ENCODE results near the gene NUDT16.
"Not testable (repeated sequence)": the region's sequence is repeated elsewhere in the genome, so short reads cannot be mapped to it uniquely, and the experiment has no call there.

NUDT16 gene

GRCh38 chr3:131361066-131361463, 20.5 kb upstream of the NUDT16 start:
- H2BK5ac ChIP-seq (ENCODE audit: low read depth, low read length, poor library complexity) = not testable (repeated sequence)
- no CpG with 5 or more reads among the region's 7 CpGs for WGBS (ENCODE audit: extremely low coverage, insufficient coverage, insufficient read length)

GRCh38 chr3:131361464-131362421, 19.8 kb upstream of the NUDT16 start:
- Histone ChIP-seq H4K12ac (ENCODE audit: low read depth, low read length) (peak overlapping the region; percentile 24), H2AK5ac (ENCODE audit: low read length) (no peak overlapping the region), H3K27ac (ENCODE audit: low read depth, low read length) (no peak overlapping the region), H3K18ac (ENCODE audit: low read length) (no peak overlapping the region), H3K27me3 (ENCODE audit: insufficient read depth, low read length) (no peaks in the 10 kb centered on the region), H3K79me1 (ENCODE audit: low read length) (peaks cover 3% of the 10 kb centered on the region), H3K4me1 (ENCODE audit: control insufficient read depth in 1 of 2, insufficient read depth in 2 of 2, low read length in 2 of 2) (peaks cover 7 to 10% of the 10 kb centered on the region in 2 experiments), H3K9me3 (ENCODE audit: insufficient read depth, low read depth, low read length) (no peaks in the 10 kb centered on the region), H3K4me3 (ENCODE audit: low read depth, low read length) (peak overlapping the region; percentile 70), H2AFZ (ENCODE audit: insufficient read depth, low read length, poor library complexity) (peak overlapping the region; percentile 68), H4K8ac (ENCODE audit: low read depth, low read length) (peak overlapping the region; percentile 18), H2BK12ac (ENCODE audit: low read length) (no peak overlapping the region), H3K4ac (ENCODE audit: low read depth, low read length) (no peak overlapping the region), H3K9ac (ENCODE audit: low read length) (no peak overlapping the region), H3K79me2 (ENCODE audit: control insufficient read depth, insufficient read depth, low read length, poor library complexity) (no peaks in the 10 kb centered on the region), H3K4me2 (ENCODE audit: low read length) (peak overlapping the region; percentile 86), H2BK120ac (ENCODE audit: insufficient read depth, low read length, poor library complexity) (peak overlapping the region; percentile 28), H2BK5ac (ENCODE audit: low read depth, low read length, poor library complexity) (no peak overlapping the region), H3K36me3 (ENCODE audit: control insufficient read depth in 1 of 2, insufficient read depth in 2 of 2, low read length in 2 of 2) (no peaks in the 10 kb centered on the region), H3K23ac (ENCODE audit: low read length) (no peak overlapping the region), H3K14ac (ENCODE audit: low read length) (peak overlapping the region; percentile 59), H4K91ac (ENCODE audit: low read depth, low read length) (no peak overlapping the region)
- DNase-seq = peak; percentile 97
- WGBS (ENCODE audit: extremely low coverage, insufficient coverage, insufficient read length) = no CpG with 5 or more reads among the region's 64 CpGs

More at GRCh38 chr3:131361066-131361463, 20.5 kb upstream of the NUDT16 start:
- H3K36me3 ChIP-seq (ENCODE audit: control insufficient read depth in 1 of 2, insufficient read depth in 2 of 2, low read length in 2 of 2); H3K9me3 ChIP-seq (ENCODE audit: insufficient read depth, low read depth, low read length); H4K8ac ChIP-seq (ENCODE audit: low read depth, low read length); H4K91ac ChIP-seq (ENCODE audit: low read depth, low read length); H3K18ac ChIP-seq (ENCODE audit: low read length); H3K27ac ChIP-seq (ENCODE audit: low read depth, low read length); H2BK12ac ChIP-seq (ENCODE audit: low read length); H3K9ac ChIP-seq (ENCODE audit: low read length); H3K4ac ChIP-seq (ENCODE audit: low read depth, low read length); H3K79me2 ChIP-seq (ENCODE audit: control insufficient read depth, insufficient read depth, low read length, poor library complexity); H3K14ac ChIP-seq (ENCODE audit: low read length); H3K23ac ChIP-seq (ENCODE audit: low read length); H3K79me1 ChIP-seq (ENCODE audit: low read length); H2AFZ ChIP-seq (ENCODE audit: insufficient read depth, low read length, poor library complexity); DNase-seq; H4K12ac ChIP-seq (ENCODE audit: low read depth, low read length); H3K27me3 ChIP-seq (ENCODE audit: insufficient read depth, low read length); H3K4me3 ChIP-seq (ENCODE audit: low read depth, low read length); H2BK120ac ChIP-seq (ENCODE audit: insufficient read depth, low read length, poor library complexity); H2AK5ac ChIP-seq (ENCODE audit: low read length): not testable (repeated sequence)
- peak overlapping the region; percentile 86 for H3K4me2 ChIP-seq (ENCODE audit: low read length)
- peaks cover 7 to 10% of the 10 kb centered on the region in 2 experiments for H3K4me1 ChIP-seq (ENCODE audit: control insufficient read depth in 1 of 2, insufficient read depth in 2 of 2, low read length in 2 of 2)

GRCh38 chr3:131363275-131363674, 18.3 kb upstream of the NUDT16 start:
- H2AK5ac ChIP-seq (ENCODE audit: low read length) = no peak overlapping the region
- WGBS (ENCODE audit: extremely low coverage, insufficient coverage, insufficient read length) = no CpG with 5 or more reads among the region's 3 CpGs

GRCh38 chr3:131370935-131371687, 10.5 kb upstream of the NUDT16 start:
- H4K8ac ChIP-seq (ENCODE audit: low read depth, low read length) = no peak overlapping the region
- no peaks in the 10 kb centered on the region for H3K79me1 ChIP-seq (ENCODE audit: low read length)
- H3K27ac ChIP-seq (ENCODE audit: low read depth, low read length) = no peak overlapping the region
- H3K4me2 ChIP-seq (ENCODE audit: low read length) = no peak overlapping the region
- H3K14ac ChIP-seq (ENCODE audit: low read length) = no peak overlapping the region
- no peak overlapping the region for H3K4ac ChIP-seq (ENCODE audit: low read depth, low read length)
- DNase-seq = no peak
- no peak overlapping the region for H3K4me3 ChIP-seq (ENCODE audit: low read depth, low read length)
- H2AK5ac ChIP-seq (ENCODE audit: low read length) = no peak overlapping the region
- H3K18ac ChIP-seq (ENCODE audit: low read length) = no peak overlapping the region
- H3K9me3 ChIP-seq (ENCODE audit: insufficient read depth, low read depth, low read length) = peaks cover 3% of the 10 kb centered on the region
- H2BK12ac ChIP-seq (ENCODE audit: low read length) = no peak overlapping the region
- no CpG with 5 or more reads among the region's 10 CpGs for WGBS (ENCODE audit: extremely low coverage, insufficient coverage, insufficient read length)
- H3K9ac ChIP-seq (ENCODE audit: low read length) = no peak overlapping the region
- no peak overlapping the region for H3K23ac ChIP-seq (ENCODE audit: low read length)
- no peak overlapping the region for H4K12ac ChIP-seq (ENCODE audit: low read depth, low read length)
- H2BK120ac ChIP-seq (ENCODE audit: insufficient read depth, low read length, poor library complexity) = no peak overlapping the region
- H3K27me3 ChIP-seq (ENCODE audit: insufficient read depth, low read length) = no peaks in the 10 kb centered on the region
- H2AFZ ChIP-seq (ENCODE audit: insufficient read depth, low read length, poor library complexity) = no peak overlapping the region
- no peak overlapping the region for H4K91ac ChIP-seq (ENCODE audit: low read depth, low read length)
- peaks cover 0 to 1% of the 10 kb centered on the region in 2 experiments for H3K36me3 ChIP-seq (ENCODE audit: control insufficient read depth in 1 of 2, insufficient read depth in 2 of 2, low read length in 2 of 2)
- H2BK5ac ChIP-seq (ENCODE audit: low read depth, low read length, poor library complexity) = no peak overlapping the region
- H3K79me2 ChIP-seq (ENCODE audit: control insufficient read depth, insufficient read depth, low read length, poor library complexity) = no peaks in the 10 kb centered on the region
- peaks cover 0 to 3% of the 10 kb centered on the region in 2 experiments for H3K4me1 ChIP-seq (ENCODE audit: control insufficient read depth in 1 of 2, insufficient read depth in 2 of 2, low read length in 2 of 2)

More at GRCh38 chr3:131363275-131363674, 18.3 kb upstream of the NUDT16 start:
- Histone ChIP-seq H4K12ac (ENCODE audit: low read depth, low read length) (no peak overlapping the region), H3K4me1 (ENCODE audit: control insufficient read depth in 1 of 2, insufficient read depth in 2 of 2, low read length in 2 of 2) (peaks cover 7 to 10% of the 10 kb centered on the region in 2 experiments), H3K36me3 (ENCODE audit: control insufficient read depth in 1 of 2, insufficient read depth in 2 of 2, low read length in 2 of 2) (no peaks in the 10 kb centered on the region), H3K4ac (ENCODE audit: low read depth, low read length) (no peak overlapping the region), H3K9me3 (ENCODE audit: insufficient read depth, low read depth, low read length) (peaks cover under 1% of the 10 kb centered on the region), H2AFZ (ENCODE audit: insufficient read depth, low read length, poor library complexity) (no peak overlapping the region), H3K4me3 (ENCODE audit: low read depth, low read length) (peak overlapping the region; percentile 12), H2BK5ac (ENCODE audit: low read depth, low read length, poor library complexity) (no peak overlapping the region), H3K18ac (ENCODE audit: low read length) (no peak overlapping the region), H3K27ac (ENCODE audit: low read depth, low read length) (no peak overlapping the region), H2BK120ac (ENCODE audit: insufficient read depth, low read length, poor library complexity) (no peak overlapping the region), H4K8ac (ENCODE audit: low read depth, low read length) (no peak overlapping the region), H3K23ac (ENCODE audit: low read length) (no peak overlapping the region), H3K14ac (ENCODE audit: low read length) (no peak overlapping the region), H3K79me2 (ENCODE audit: control insufficient read depth, insufficient read depth, low read length, poor library complexity) (no peaks in the 10 kb centered on the region), H4K91ac (ENCODE audit: low read depth, low read length) (no peak overlapping the region), H2BK12ac (ENCODE audit: low read length) (no peak overlapping the region), H3K9ac (ENCODE audit: low read length) (no peak overlapping the region), H3K27me3 (ENCODE audit: insufficient read depth, low read length) (no peaks in the 10 kb centered on the region), H3K4me2 (ENCODE audit: low read length) (no peak overlapping the region), H3K79me1 (ENCODE audit: low read length) (peaks cover 3% of the 10 kb centered on the region)
- no peak for DNase-seq

Data from trophoblast cell (in vitro differentiated cells and primary cell).